ENCODE measurements around the gene HMGCLL1.

- no peak for TF ChIP-seq CTCF (IDR thresholded peaks at IDR 0.05)
- no peak for TF ChIP-seq EP300 (IDR thresholded peaks at IDR 0.05; ENCODE audit: low read depth)
- no peak for TF ChIP-seq POLR2AphosphoS5 (IDR thresholded peaks at IDR 0.05)
These were observed 86.7 kb downstream of the HMGCLL1 start for GRCh38 chr6:55492259-55492658.
